GM12878 (cell line): ENCODE measurements around the gene SOWAHD. TPM values are rescaled to one million over a fixed set of nuclear protein-coding genes. Genes with fewer than 3 reads are reported as not detected.
"Not testable (repeated sequence)": the region's sequence is repeated elsewhere in the genome, so short reads cannot be mapped to it uniquely, and the experiment has no call there.

Experiments
- ATAC-seq: fragments of 200-7000 bp; cut with Tn5 transposase; 3 replicates; pipeline ENCODE4 v1.9.1; 2020; ENCODE audit warnings: mild to moderate bottlenecking, moderate library complexity
- BruUV-seq: library from RNA; stranded (reverse); fragments of 400-500 nt; replicated peaks from 2 replicates; lab custom pipeline; 2021; lab: Mats Ljungman, UMichigan
- CTCF ChIA-PET: fragments of 300-600 bp; sonication (Branson Sonifier 250); formaldehyde crosslinking; extraction: SDS; loops from one replicate; lab custom pipeline; 2021; ENCODE audit warnings: inconsistent platforms; lab: Yijun Ruan, JAX
- POLR2A ChIA-PET: fragments of 350-600 bp; formaldehyde crosslinking; extraction: SDS; loops from one replicate; lab custom pipeline; 2021; ENCODE audit warnings: inconsistent platforms; lab: Charles Lee
- RAD21 ChIA-PET: fragments of 300-600 bp; sonication (Branson Sonifier 250); formaldehyde crosslinking; loops from one replicate; lab custom pipeline; 2023; ENCODE audit warnings: antibody characterized with exemption; ENCODE audit not compliant: unreplicated experiment; lab: Charles Lee
- SMC1A ChIA-PET: fragments of 300-600 bp; sonication (Branson Sonifier 250); formaldehyde crosslinking; loops from one replicate; lab custom pipeline; 2023; ENCODE audit not compliant: unreplicated experiment, uncharacterized antibody; lab: Charles Lee
- DNase-seq: peaks from one replicate; pipeline ENCODE4 v3.0.0-alpha.2; 2011; ENCODE audit warnings: low read depth, low spot score
- FAIRE-seq: peaks from 3 replicates; lab custom pipeline; 2011; peaks lifted over from hg19 to GRCh38; lab: Jason Lieb, UNC
- H2AFZ ChIP-seq: 2 replicates; pipeline ENCODE4 v1.6.0; 2011; ENCODE audit warnings: low read depth, low read length, control low read depth; ENCODE audit not compliant: control insufficient read depth
- H3K27ac ChIP-seq: 2 replicates; pipeline ENCODE4 v1.5.1; 2011; ENCODE audit warnings: control low read depth; ENCODE audit not compliant: control insufficient read depth, insufficient read depth
- H3K27me3 ChIP-seq, 2 experiments: replicated peaks in 1 of 2; 2 replicates each; pipeline versions ENCODE4 v1.6.0 to v1.6.1; 2011; ENCODE audit warnings: low read length in 1 of 2; ENCODE audit not compliant: control insufficient read depth in 2 of 2, insufficient read depth in 2 of 2
- H3K36me3 ChIP-seq, 2 experiments: 2 replicates each; pipeline ENCODE4 v1.5.1; 2011; ENCODE audit warnings: low read length in 1 of 2; ENCODE audit not compliant: control insufficient read depth in 2 of 2, insufficient read depth in 2 of 2
- H3K4me1 ChIP-seq: 2 replicates; pipeline ENCODE4 v1.6.1; 2011; ENCODE audit warnings: mild to moderate bottlenecking, low read length, moderate library complexity, mixed read lengths; ENCODE audit not compliant: control insufficient read depth, insufficient read depth
- H3K4me2 ChIP-seq: 2 replicates; pipeline ENCODE4 v1.6.0; 2011; ENCODE audit warnings: control low read depth; ENCODE audit not compliant: control insufficient read depth, insufficient read depth
- H3K4me3 ChIP-seq: fragments of 200-600 bp; sonication (generic); 2 replicates; pipeline ENCODE4 v1.5.1; 2016
- H3K79me2 ChIP-seq: 2 replicates; pipeline ENCODE4 v1.6.0; 2011; ENCODE audit warnings: low read length; ENCODE audit not compliant: control insufficient read depth, insufficient read depth
- H3K9ac ChIP-seq: 2 replicates; pipeline ENCODE4 v1.8.0; 2011; ENCODE audit warnings: low read length, control low read depth, mixed read lengths; ENCODE audit not compliant: control insufficient read depth, insufficient read depth
- H3K9me3 ChIP-seq: replicated peaks from 3 replicates; pipeline ENCODE4 v1.5.1; 2011; ENCODE audit warnings: mild to moderate bottlenecking, low read length; ENCODE audit not compliant: control insufficient read depth, insufficient read depth
- H4K20me1 ChIP-seq: 2 replicates; pipeline ENCODE4 v1.6.0; 2011; ENCODE audit not compliant: control insufficient read depth, insufficient read depth
- ASH2L ChIP-seq: fragments of 300-600, 200-600 bp; sonication (generic); IDR thresholded peaks from 2 replicates; pipeline ENCODE4 v1.6.1; 2017; ENCODE audit warnings: low read depth, mild to moderate bottlenecking, borderline replicate concordance
- FOXK2 ChIP-seq: fragments of 450-650 bp; IDR thresholded peaks from 2 replicates; pipeline ENCODE4 v1.6.1; 2017; ENCODE audit warnings: mild to moderate bottlenecking, moderate library complexity
- HDAC2 ChIP-seq: fragments of 200-600 bp; sonication (generic); IDR thresholded peaks from 2 replicates; pipeline ENCODE4 v1.6.1; 2017
- IRF3 ChIP-seq: fragments of 450-650 bp; IDR thresholded peaks from 2 replicates; pipeline ENCODE4 v1.6.1; 2014; ENCODE audit warnings: mild to moderate bottlenecking
- MAX ChIP-seq: IDR thresholded peaks from 2 replicates; pipeline ENCODE4 v1.6.1; 2012; ENCODE audit warnings: low read depth, low read length, improper control_type of control experiment
- NRF1 ChIP-seq: conservative IDR thresholded peaks from 2 replicates; pipeline ENCODE4 v1.6.1; 2011; ENCODE audit warnings: mild to moderate bottlenecking, low read depth, low read length, improper control_type of control experiment
- PAX8 ChIP-seq: fragments of 450-650 bp; IDR thresholded peaks from 2 replicates; pipeline ENCODE4 v1.6.1; 2017; ENCODE audit warnings: mild to moderate bottlenecking, moderate library complexity
- PBX3 ChIP-seq: IDR thresholded peaks from 2 replicates; pipeline ENCODE4 v1.6.1; 2011; ENCODE audit warnings: mild to moderate bottlenecking, low read depth, low read length, moderate library complexity; ENCODE audit not compliant: insufficient replicate concordance
- REST ChIP-seq: IDR thresholded peaks from 2 replicates; pipeline ENCODE4 v1.6.1; 2012; ENCODE audit warnings: mild to moderate bottlenecking, low read depth, low read length
- WGBS: methylation state at CpG from one replicate; pipeline ENCODE4 v1.1.6; 2016; ENCODE audit warnings: low lambda C conversion rate; ENCODE audit not compliant: insufficient replicate concordance, insufficient coverage; ENCODE audit errors: missing lambda C conversion rate; 5-methylcytosine and 5-hydroxymethylcytosine counted together
- in situ Hi-C: fragments of 300-500 bp; cut with MboI; formaldehyde crosslinking; loops from 9 replicates; pipeline ENCODE4 v1.14.3; 2018; ENCODE audit warnings: mixed read lengths
- intact Hi-C: fragments of 100-400 bp; cut with micrococcal nuclease; formaldehyde crosslinking; loops from one replicate; pipeline ENCODE4 v1.14.2; 2022; ENCODE audit not compliant: unreplicated experiment
- polyA plus RNA-seq, 11 experiments: library from polyadenylated mRNA; depleted of rRNA in 4 of 11; unstranded in 6 of 11; stranded (reverse) in 5 of 11; fragments of >200 nt; fragmentation: Nextera tagmentation in 4 of 11; fragmentation: Illumina TruSeq in 1 of 11; extraction: Ambion mirVana in 4 of 11; extraction: Trizol in 1 of 11; gene quantifications; 1 replicate in 1 of 11; 2 replicates in 10 of 11; pipeline versions ENCODE4 v1.2.1 to v1.2.3, GENCODE V29; 2011 to 2016; ENCODE audit warnings: inconsistent platforms in 2 of 11, missing spikeins in 2 of 11, low read depth in 1 of 11
- total RNA-seq, 4 experiments: library from RNA; depleted of rRNA in 3 of 4; stranded (reverse); fragments of >200 nt in 3 of 4; fragmentation: Illumina TruSeq in 1 of 4; extraction: Trizol in 1 of 4; gene quantifications; 2 replicates each; pipeline versions ENCODE4 v1.2.1 to v1.2.3, GENCODE V29; 2013 to 2021

The SOWAHD gene
- total and polyA plus RNA-seq, 10 of the 15 experiments (the other 5 are each of a cell fraction or from before 2014, with no cell fraction given), result 0.27 to 7.4 (median 2.6) TPM

- FAIRE-seq, in situ Hi-C loops, H3K27me3 ChIP-seq, RAD21 ChIA-PET, DNase-seq, ATAC-seq, H3K9me3 ChIP-seq, intact Hi-C loops, H3K4me2 ChIP-seq, H4K20me1 ChIP-seq, H2AFZ ChIP-seq, BruUV-seq, H3K27ac ChIP-seq, H3K9ac ChIP-seq, H3K4me3 ChIP-seq, H3K79me2 ChIP-seq, H3K36me3 ChIP-seq: not testable (repeated sequence)
- CTCF ChIA-PET, result interaction anchor here (1.7 to 3.1 kb wide), 2 partner anchors 21 to 24 kb away, joined by 4 to 20 read pairs; no protein-coding TSS in a partner anchor
- SMC1A ChIA-PET, result interaction anchor here (2.3 kb wide), 1 partner anchor 21 kb away, joined by 14 read pairs; no protein-coding TSS in a partner anchor
- WGBS, result 94% methylated on average over 24 of the region's 27 CpGs
- peaks cover 12% of the 10 kb centered on the region for H3K4me1 ChIP-seq
- POLR2A ChIA-PET, result interaction anchor here (0.6 kb wide), 1 partner anchor 51 kb away, joined by 3 read pairs; no protein-coding TSS in a partner anchor
Observed at GRCh38 chrX:119750751-119751150, 7.6 kb upstream of the SOWAHD start.

- no peak overlapping the region for H3K9ac ChIP-seq
- H3K36me3 ChIP-seq, result no peaks in the 10 kb centered on the region
- intact Hi-C loops, result loop anchor here (2.0 kb wide), 1 partner anchor 236 kb away; no protein-coding TSS in a partner anchor
- no peak overlapping the region for H3K27ac ChIP-seq
- DNase-seq (no peak), ATAC-seq (no peak), FAIRE-seq (no peak)
- H3K4me3 ChIP-seq, result no peak overlapping the region
- H3K9me3 ChIP-seq, result no peaks in the 10 kb centered on the region
- H3K79me2 ChIP-seq, result no peaks in the 10 kb centered on the region; the same call in none of the 2 replicates
- no peaks in the 10 kb centered on the region for H3K27me3 ChIP-seq
- SMC1A ChIA-PET, result interaction anchor here (0.8 to 6.5 kb wide), 9 partner anchors 11 to 147 kb away, joined by 3 to 61 read pairs (median 8); partner anchors contain the start of gene NKRF
- in situ Hi-C loops, result no loop called here
- H2AFZ ChIP-seq, result no peak overlapping the region
- RAD21 ChIA-PET, result interaction anchor here (1.2 to 12.8 kb wide), 7 partner anchors 11 to 236 kb away, joined by 3 to 128 read pairs (median 14); no protein-coding TSS in a partner anchor
- H4K20me1 ChIP-seq, result no peaks in the 10 kb centered on the region
- 100% methylated on average over 3 of the region's 3 CpGs for WGBS
- CTCF ChIA-PET, result interaction anchor here (0.8 to 7.1 kb wide), 18 partner anchors 8 to 237 kb away, joined by 3 to 78 read pairs (median 10); partner anchors contain the start of genes NKRF and RPL39
- no TSS peak for BruUV-seq
- POLR2A ChIA-PET, result no interaction called here
- no peak overlapping the region for H3K4me2 ChIP-seq
- peaks cover 31% of the 10 kb centered on the region for H3K4me1 ChIP-seq
- TF ChIP-seq PAX8 (no peak), REST (no peak), HDAC2 (no peak), NRF1 (no peak), PBX3 (no peak), FOXK2 (no peak), MAX (no peak), ASH2L (no peak), IRF3 (no peak)
Observed at GRCh38 chrX:119753001-119753400, 5.4 kb upstream of the SOWAHD start.
